ENCODE measurements around the gene SYTL4.
"Not testable (repeated sequence)": the region's sequence is repeated elsewhere in the genome, so short reads cannot be mapped to it uniquely, and the experiment has no call there.

Gene SYTL4

GRCh38 chrX:100731441-100732281, at the start of gene SYTL4:
TSS of gene SYTL4 (minus strand) at chrX:100732121. CDS start at chrX:100702037, 30,084 bp downstream.
- Histone ChIP-seq H3K27ac (ENCODE audit: low read length) (no peak within 1 kb of the TSS), H3K4me1 (ENCODE audit: control insufficient read depth, insufficient read depth, low read length) (no peaks in the 10 kb centered on the region), H3K9me3 (ENCODE audit: control insufficient read depth, insufficient read depth, low read length) (no peaks in the 10 kb centered on the region), H3K27me3 (ENCODE audit: control insufficient read depth, insufficient read depth, low read length) (peaks cover 12% of the 10 kb centered on the region; the same call in 1 of the 2 replicates), H3K4me3 (ENCODE audit: low read length) (peak within 1 kb of the TSS; percentile 68; the same call in 1 of the 2 replicates), H3K36me3 (ENCODE audit: control insufficient read depth, insufficient read depth, low read length) (no peaks in the 10 kb centered on the region)
- no CpG with 5 or more reads among the region's 60 CpGs for WGBS (ENCODE audit: insufficient coverage, insufficient read length)
- DNase-seq (ENCODE audit: low read depth, low spot score), result no peak

- not testable (repeated sequence) for H3K36me3 ChIP-seq (ENCODE audit: control insufficient read depth, insufficient read depth, low read length); H3K4me1 ChIP-seq (ENCODE audit: control insufficient read depth, insufficient read depth, low read length); DNase-seq (ENCODE audit: low read depth, low spot score); H3K4me3 ChIP-seq (ENCODE audit: low read length); H3K27ac ChIP-seq (ENCODE audit: low read length); H3K9me3 ChIP-seq (ENCODE audit: control insufficient read depth, insufficient read depth, low read length); H3K27me3 ChIP-seq (ENCODE audit: control insufficient read depth, insufficient read depth, low read length)
- WGBS (ENCODE audit: insufficient coverage, insufficient read length), result no CpG with 5 or more reads among the region's 6 CpGs
These were observed 37.5 kb upstream of the SYTL4 start for GRCh38 chrX:100769439-100769838.

GRCh38 chrX:100768679-100769338, 36.9 kb upstream of the SYTL4 start:
- Histone ChIP-seq H3K4me1 (ENCODE audit: control insufficient read depth, insufficient read depth, low read length) (no peaks in the 10 kb centered on the region), H3K4me3 (ENCODE audit: low read length) (no peak overlapping the region), H3K9me3 (ENCODE audit: control insufficient read depth, insufficient read depth, low read length) (no peaks in the 10 kb centered on the region), H3K36me3 (ENCODE audit: control insufficient read depth, insufficient read depth, low read length) (no peaks in the 10 kb centered on the region), H3K27ac (ENCODE audit: low read length) (no peak overlapping the region), H3K27me3 (ENCODE audit: control insufficient read depth, insufficient read depth, low read length) (no peaks in the 10 kb centered on the region)
- WGBS (ENCODE audit: insufficient coverage, insufficient read length), result no CpG with 5 or more reads among the region's 7 CpGs
- peak; percentile 4 for DNase-seq (ENCODE audit: low read depth, low spot score)

- Histone ChIP-seq H3K4me1 (ENCODE audit: control insufficient read depth, insufficient read depth, low read length) (no peaks in the 10 kb centered on the region), H3K36me3 (ENCODE audit: control insufficient read depth, insufficient read depth, low read length) (no peaks in the 10 kb centered on the region), H3K27ac (ENCODE audit: low read length) (no peak overlapping the region), H3K27me3 (ENCODE audit: control insufficient read depth, insufficient read depth, low read length) (no peaks in the 10 kb centered on the region), H3K9me3 (ENCODE audit: control insufficient read depth, insufficient read depth, low read length) (no peaks in the 10 kb centered on the region), H3K4me3 (ENCODE audit: low read length) (no peak overlapping the region)
- DNase-seq (ENCODE audit: low read depth, low spot score), result no peak
- no CpG with 5 or more reads among the region's 1 CpG for WGBS (ENCODE audit: insufficient coverage, insufficient read length)
These were observed 19.0 kb upstream of the SYTL4 start for GRCh38 chrX:100750883-100751282.

- Histone ChIP-seq H3K27ac (ENCODE audit: low read length) (no peak overlapping the region), H3K27me3 (ENCODE audit: control insufficient read depth, insufficient read depth, low read length) (no peaks in the 10 kb centered on the region), H3K36me3 (ENCODE audit: control insufficient read depth, insufficient read depth, low read length) (no peaks in the 10 kb centered on the region), H3K4me3 (ENCODE audit: low read length) (no peak overlapping the region), H3K9me3 (ENCODE audit: control insufficient read depth, insufficient read depth, low read length) (no peaks in the 10 kb centered on the region), H3K4me1 (ENCODE audit: control insufficient read depth, insufficient read depth, low read length) (no peaks in the 10 kb centered on the region)
- no CpG with 5 or more reads among the region's 2 CpGs for WGBS (ENCODE audit: insufficient coverage, insufficient read length)
- no peak for DNase-seq (ENCODE audit: low read depth, low spot score)
These were observed 16.2 kb upstream of the SYTL4 start for GRCh38 chrX:100748108-100748507.

GRCh38 chrX:100747703-100748102, 15.8 kb upstream of the SYTL4 start:
- Histone ChIP-seq H3K36me3 (ENCODE audit: control insufficient read depth, insufficient read depth, low read length) (no peaks in the 10 kb centered on the region), H3K4me3 (ENCODE audit: low read length) (no peak overlapping the region), H3K27ac (ENCODE audit: low read length) (no peak overlapping the region), H3K9me3 (ENCODE audit: control insufficient read depth, insufficient read depth, low read length) (no peaks in the 10 kb centered on the region), H3K27me3 (ENCODE audit: control insufficient read depth, insufficient read depth, low read length) (no peaks in the 10 kb centered on the region), H3K4me1 (ENCODE audit: control insufficient read depth, insufficient read depth, low read length) (no peaks in the 10 kb centered on the region)
- no peak for DNase-seq (ENCODE audit: low read depth, low spot score)
- WGBS (ENCODE audit: insufficient coverage, insufficient read length), result no CpG with 5 or more reads among the region's 2 CpGs

- no CpG with 5 or more reads among the region's 3 CpGs for WGBS (ENCODE audit: insufficient coverage, insufficient read length)
- no peaks in the 10 kb centered on the region for H3K36me3 ChIP-seq (ENCODE audit: control insufficient read depth, insufficient read depth, low read length)
- H3K27me3 ChIP-seq (ENCODE audit: control insufficient read depth, insufficient read depth, low read length), result no peaks in the 10 kb centered on the region
- no peak for DNase-seq (ENCODE audit: low read depth, low spot score)
- no peak overlapping the region for H3K27ac ChIP-seq (ENCODE audit: low read length)
- H3K4me1 ChIP-seq (ENCODE audit: control insufficient read depth, insufficient read depth, low read length), result no peaks in the 10 kb centered on the region
- H3K9me3 ChIP-seq (ENCODE audit: control insufficient read depth, insufficient read depth, low read length), result no peaks in the 10 kb centered on the region
- no peak overlapping the region for H3K4me3 ChIP-seq (ENCODE audit: low read length)
These were observed 15.2 kb upstream of the SYTL4 start for GRCh38 chrX:100747090-100747489.

- WGBS (ENCODE audit: insufficient coverage, insufficient read length), result no CpG with 5 or more reads among the region's 7 CpGs
These were observed 14.1 kb upstream of the SYTL4 start for GRCh38 chrX:100745806-100746537.

GRCh38 chrX:100745205-100745604, 13.3 kb upstream of the SYTL4 start:
- Histone ChIP-seq H3K27me3 (ENCODE audit: control insufficient read depth, insufficient read depth, low read length) (no peaks in the 10 kb centered on the region), H3K36me3 (ENCODE audit: control insufficient read depth, insufficient read depth, low read length) (no peaks in the 10 kb centered on the region), H3K4me3 (ENCODE audit: low read length) (no peak overlapping the region), H3K4me1 (ENCODE audit: control insufficient read depth, insufficient read depth, low read length) (no peaks in the 10 kb centered on the region), H3K9me3 (ENCODE audit: control insufficient read depth, insufficient read depth, low read length) (no peaks in the 10 kb centered on the region), H3K27ac (ENCODE audit: low read length) (no peak overlapping the region)
- DNase-seq (ENCODE audit: low read depth, low spot score), result no peak
- no CpG with 5 or more reads among the region's 1 CpG for WGBS (ENCODE audit: insufficient coverage, insufficient read length)

More at GRCh38 chrX:100745806-100746537, 14.1 kb upstream of the SYTL4 start:
- H3K4me1 ChIP-seq (ENCODE audit: control insufficient read depth, insufficient read depth, low read length), result no peaks in the 10 kb centered on the region
- H3K27me3 ChIP-seq (ENCODE audit: control insufficient read depth, insufficient read depth, low read length), result no peaks in the 10 kb centered on the region
- H3K9me3 ChIP-seq (ENCODE audit: control insufficient read depth, insufficient read depth, low read length), result no peaks in the 10 kb centered on the region
- H3K36me3 ChIP-seq (ENCODE audit: control insufficient read depth, insufficient read depth, low read length), result no peaks in the 10 kb centered on the region
- H3K4me3 ChIP-seq (ENCODE audit: low read length), result no peak overlapping the region
- no peak overlapping the region for H3K27ac ChIP-seq (ENCODE audit: low read length)
- no peak for DNase-seq (ENCODE audit: low read depth, low spot score)

GRCh38 chrX:100743009-100743607, 11.2 kb upstream of the SYTL4 start:
- WGBS (ENCODE audit: insufficient coverage, insufficient read length), result no CpG with 5 or more reads among the region's 2 CpGs
- no peak for DNase-seq (ENCODE audit: low read depth, low spot score)
- Histone ChIP-seq H3K36me3 (ENCODE audit: control insufficient read depth, insufficient read depth, low read length) (no peaks in the 10 kb centered on the region), H3K27me3 (ENCODE audit: control insufficient read depth, insufficient read depth, low read length) (no peaks in the 10 kb centered on the region), H3K4me1 (ENCODE audit: control insufficient read depth, insufficient read depth, low read length) (no peaks in the 10 kb centered on the region), H3K9me3 (ENCODE audit: control insufficient read depth, insufficient read depth, low read length) (no peaks in the 10 kb centered on the region), H3K4me3 (ENCODE audit: low read length) (no peak overlapping the region), H3K27ac (ENCODE audit: low read length) (no peak overlapping the region)

Data from iPS DF 6.9 (cell line).